ENCODE data around the gene TTYH3. TPM values are rescaled to one million over a fixed set of nuclear protein-coding genes. Genes with fewer than 3 reads are reported as not detected.
A peak's percentile ranks its signal among the peaks of the same experiment; 100 is the strongest.

Gene TTYH3
- total RNA-seq, 1 experiment from 2014 or later = 122 TPM

GRCh38 chr7:2713370-2713769 is 81.6 kb downstream of the TTYH3 start:
- H3K27ac Mint-ChIP-seq = peak overlapping the region in 1 of 3 experiments; percentile 62; a peak in 1 of 7 replicates
- no peak overlapping the region for H2BK12ac ChIP-seq (ENCODE audit: insufficient read length, low read depth, low read length)

More at GRCh38 chr7:2713370-2713769, 81.6 kb downstream of the TTYH3 start:
- DNase-seq = no peak
- Mint-ChIP-seq H3K4me1 (peaks cover 6 to 10% of the 10 kb centered on the region in 2 experiments), H3K27me3 (ENCODE audit: low read depth) (peaks cover 1% of the 10 kb centered on the region), H3K4me3 (no peak overlapping the region), H3K9me3 (no peaks in the 10 kb centered on the region; a peak in 1 of 5 replicates), H3K36me3 (ENCODE audit: insufficient read depth in 1 of 3, low read depth in 3 of 3) (peaks cover 19 to 42% (median 40%) of the 10 kb centered on the region in 3 experiments)
- Histone ChIP-seq H2BK120ac (ENCODE audit: low read depth, low read length, poor library complexity, severe bottlenecking) (no peak overlapping the region), H3K14ac (ENCODE audit: insufficient read depth, low read length) (no peak overlapping the region), H3K4ac (ENCODE audit: low read depth, low read length) (no peak overlapping the region), H3K56ac (ENCODE audit: insufficient read length, low read depth, low read length) (no peak overlapping the region), H4K5ac (ENCODE audit: insufficient read length, low read depth, low read length) (no peak overlapping the region), H3K4me2 (ENCODE audit: insufficient read depth, insufficient read length, low read length) (no peak overlapping the region), H3K79me2 (ENCODE audit: insufficient read depth, low read length) (no peaks in the 10 kb centered on the region), H3K79me1 (ENCODE audit: insufficient read depth, low read depth, low read length, poor library complexity, severe bottlenecking) (no peaks in the 10 kb centered on the region), H2AK5ac (ENCODE audit: insufficient read length, low read length) (no peak overlapping the region), H2BK15ac (ENCODE audit: low read depth, low read length) (no peak overlapping the region), H3T11ph (ENCODE audit: low read length) (no peak overlapping the region), H3K4me1 (ENCODE audit: insufficient read depth, low read length) (no peaks in the 10 kb centered on the region), H4K20me1 (ENCODE audit: control insufficient read depth, insufficient read depth, insufficient read length) (no peaks in the 10 kb centered on the region), H3K9me3 (ENCODE audit: control insufficient read depth, low read depth, low read length) (no peaks in the 10 kb centered on the region), H3K27ac (ENCODE audit: insufficient read length, low read depth, low read length) (no peak overlapping the region), H3K9ac (ENCODE audit: extremely low read depth, insufficient read length, low read length) (no peak overlapping the region), H4K8ac (replicated peaks; ENCODE audit: insufficient read length, low read depth, low read length) (no peak overlapping the region), H4K91ac (ENCODE audit: insufficient read length, low read depth, low read length) (no peak overlapping the region), H2BK5ac (ENCODE audit: insufficient read length, low read length) (no peak overlapping the region), H3K23me2 (ENCODE audit: insufficient read length, low read depth, low read length, poor library complexity, severe bottlenecking) (no peaks in the 10 kb centered on the region), H2BK20ac (ENCODE audit: low read depth, low read length, poor library complexity, severe bottlenecking) (no peak overlapping the region), H3K27me3 (ENCODE audit: insufficient read depth, low read length) (no peaks in the 10 kb centered on the region), H3K18ac (ENCODE audit: insufficient read length, low read depth, low read length) (no peak overlapping the region), H2AFZ (ENCODE audit: low read length) (no peak overlapping the region), H3K23ac (ENCODE audit: insufficient read length, low read depth, low read length) (no peak overlapping the region)
- WGBS (ENCODE audit: extremely low coverage, insufficient read length, low lambda C conversion rate) = no CpG with 5 or more reads among the region's 13 CpGs
- 0 out of 3 replicates have a peak, but pooled peaks have one; percentile 18 for TF ChIP-seq CTCF (conservative IDR thresholded peaks at IDR 0.05)
